Tibial nerve (tissue), 4 donors: ENCODE measurements around the gene VSTM2L. TPM values are rescaled to one million over a fixed set of nuclear protein-coding genes. Genes with fewer than 3 reads are reported as not detected.

ENCODE experiments used
- DNase-seq, 2 donors: peaks; one replicate each; pipeline ENCODE4 v3.0.0-alpha.2; 2019; ENCODE audit warnings: low spot score in 2 of 2
- H3K27ac ChIP-seq, 4 donors: fragments of 200-600 bp; sonication (generic) in 3 of 4; one replicate each; pipeline ENCODE4 v1.5.1; 2017 to 2019; ENCODE audit warnings: mild to moderate bottlenecking in 1 of 4
- H3K27me3 ChIP-seq, 2 donors: fragments of 200-600 bp; sonication (generic) in 1 of 2; one replicate each; pipeline versions ENCODE4 v1.5.1 to v1.6.0; 2017 to 2019
- H3K36me3 ChIP-seq, 3 donors: fragments of 200-600 bp; sonication (generic); one replicate each; pipeline ENCODE4 v1.5.1; 2018 to 2019
- H3K4me1 ChIP-seq, 4 donors: fragments of 200-600 bp; sonication (generic) in 3 of 4; one replicate each; pipeline ENCODE4 v1.5.1; 2017 to 2019
- H3K4me3 ChIP-seq, 4 donors: fragments of 200-600 bp; sonication (generic) in 3 of 4; one replicate each; pipeline ENCODE4 v1.5.1; 2017 to 2019; ENCODE audit warnings: mild to moderate bottlenecking in 1 of 4, moderate library complexity in 1 of 4
- H3K9me3 ChIP-seq, 4 donors: fragments of 200-600 bp; sonication (generic) in 3 of 4; one replicate each; pipeline ENCODE4 v1.5.1; 2017 to 2019
- CTCF ChIP-seq, 5 experiments: fragments of 200-600 bp in 3 of 5; fragments of 450-650 bp in 2 of 5; sonication (generic) in 3 of 5; IDR thresholded peaks; one replicate each; pipeline ENCODE4 v1.5.1; 2016 to 2019; ENCODE audit warnings: antibody characterized with exemption in 5 of 5, mild to moderate bottlenecking in 3 of 5, moderate library complexity in 2 of 5
- EP300 ChIP-seq, 2 donors: sonication (generic); formaldehyde crosslinking; IDR thresholded peaks; one replicate each; pipeline ENCODE4 v1.6.1; 2017; ENCODE audit warnings: antibody characterized with exemption in 2 of 2, mild to moderate bottlenecking in 1 of 2
- POLR2A ChIP-seq, 2 donors: fragments of 450-650 bp; IDR thresholded peaks; one replicate each; pipeline ENCODE4 v1.6.1; 2017; ENCODE audit warnings: antibody characterized with exemption in 2 of 2, mild to moderate bottlenecking in 2 of 2, moderate library complexity in 2 of 2
- WGBS, 2 donors: methylation state at CpG; one replicate each; pipeline ENCODE4 v1.1.5; 2018; 5-methylcytosine and 5-hydroxymethylcytosine counted together
- total RNA-seq, 4 donors: library from RNA; depleted of rRNA; stranded (reverse); fragments of >200 nt; gene quantifications; one replicate each; pipeline ENCODE4 v1.1.0, GENCODE V29; 2016

Gene VSTM2L
- total RNA-seq, 4 donors from 2014 or later: 0.44 TPM; not detected in 3

- H3K36me3 ChIP-seq: no peaks in the 10 kb centered on the region
- H3K27me3 ChIP-seq: peaks cover 0 to 58% of the 10 kb centered on the region in 2 donors
- TF ChIP-seq EP300 (IDR thresholded peaks at IDR 0.05) (no peak), POLR2A (IDR thresholded peaks at IDR 0.05) (no peak), CTCF (IDR thresholded peaks at IDR 0.05) (no peak)
- no peaks in the 10 kb centered on the region for H3K9me3 ChIP-seq
- no peak overlapping the region for H3K4me3 ChIP-seq
- H3K4me1 ChIP-seq: peaks cover 0 to 30% (median 16%) of the 10 kb centered on the region in 4 donors
- 24 to 29% methylated on average over 18 of the region's 18 CpGs for WGBS, 2 donors
- no peak overlapping the region for H3K27ac ChIP-seq
- DNase-seq: no peak
Observed at GRCh38 chr20:37901240-37901639, 1.7 kb upstream of the VSTM2L start.

DNA sequence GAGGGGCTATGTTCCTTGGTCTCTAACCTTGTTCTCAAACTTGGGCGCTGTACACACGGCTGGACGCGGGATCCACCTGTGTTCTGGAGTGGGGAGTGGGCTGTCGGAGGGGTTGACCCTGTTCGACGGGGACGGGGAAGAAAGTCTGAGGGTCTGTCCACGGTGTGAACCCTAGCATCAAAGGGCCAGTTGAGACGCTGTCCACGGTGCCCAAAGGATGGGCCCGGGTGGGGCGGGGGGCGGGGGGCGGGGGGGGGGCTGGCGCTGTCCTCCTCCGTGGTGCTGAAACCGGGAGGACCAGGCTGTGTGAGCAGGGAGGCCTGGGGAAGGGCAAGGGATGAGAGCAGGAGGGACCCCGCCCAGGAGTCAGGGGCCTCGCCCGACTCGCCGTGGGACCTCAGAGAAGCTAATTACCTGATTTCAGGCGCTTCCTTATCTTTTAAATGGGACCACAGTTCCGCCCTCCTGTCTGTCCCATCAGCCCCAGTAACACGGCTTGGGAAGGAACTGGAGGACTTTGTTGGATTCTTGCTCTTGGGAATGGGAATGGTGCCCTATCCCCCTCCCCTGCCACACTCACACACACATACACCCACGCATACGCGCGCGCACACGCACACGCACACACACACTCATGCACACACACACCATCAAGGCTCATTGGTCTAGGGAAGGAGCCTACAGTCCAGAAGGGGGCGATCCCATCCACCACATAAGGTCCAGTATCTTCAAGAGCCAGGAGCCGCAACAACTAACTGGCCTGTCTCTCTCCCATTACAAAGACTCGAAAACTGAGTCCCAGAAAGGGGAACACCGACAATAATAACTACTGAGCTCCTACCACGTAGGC is 1.0 kb upstream of the VSTM2L start:
- H3K27ac ChIP-seq: no peak overlapping the region
- DNase-seq: no peak
- WGBS, 2 donors: 12 to 13% methylated on average over 29 to 31 of the region's 38 CpGs
- no peaks in the 10 kb centered on the region for H3K36me3 ChIP-seq
- TF ChIP-seq CTCF (IDR thresholded peaks at IDR 0.05): peak in 1 of 5 experiments; percentile 10
- no peak for TF ChIP-seq POLR2A (IDR thresholded peaks at IDR 0.05)
- peaks cover 0 to 27% (median 15%) of the 10 kb centered on the region in 4 donors for H3K4me1 ChIP-seq
- H3K4me3 ChIP-seq: no peak overlapping the region
- no peaks in the 10 kb centered on the region for H3K9me3 ChIP-seq
- peaks cover 0 to 63% of the 10 kb centered on the region in 2 donors for H3K27me3 ChIP-seq

DNA sequence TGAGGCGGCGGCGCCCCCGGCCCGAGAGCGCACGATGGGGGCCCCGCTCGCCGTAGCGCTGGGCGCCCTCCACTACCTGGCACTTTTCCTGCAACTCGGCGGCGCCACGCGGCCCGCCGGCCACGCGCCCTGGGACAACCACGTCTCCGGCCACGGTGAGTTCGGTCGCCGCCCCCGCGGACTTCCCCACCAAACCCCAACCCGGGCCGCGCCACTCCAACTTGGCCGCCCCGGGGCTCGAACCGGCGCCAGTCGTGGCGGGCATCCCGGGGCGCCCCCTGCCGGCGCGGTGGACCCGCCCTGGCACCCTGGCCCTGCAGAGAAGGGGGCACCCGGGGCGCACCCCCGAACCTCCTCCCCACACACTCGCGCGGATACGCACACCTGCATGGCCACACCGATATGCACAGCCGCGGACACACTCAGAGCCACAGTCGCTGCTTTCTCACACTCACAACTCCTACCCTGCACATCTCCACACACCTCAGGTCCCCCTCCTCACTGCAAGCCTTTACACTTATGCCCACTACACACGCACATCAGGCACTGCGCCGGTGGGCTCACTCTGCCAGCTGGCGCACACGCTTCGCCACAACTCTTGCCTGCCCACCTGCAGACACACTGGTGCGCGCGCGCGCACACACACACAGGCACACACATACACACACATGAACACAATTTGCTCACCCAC is 535 bp downstream of the VSTM2L start:
- no peaks in the 10 kb centered on the region for H3K36me3 ChIP-seq
- peak overlapping the region in 3 of 4 donors; percentile 5 to 34 (median 17) for H3K4me3 ChIP-seq
- H3K4me1 ChIP-seq: peaks cover 0 to 15% (median 7%) of the 10 kb centered on the region in 4 donors
- TF ChIP-seq CTCF (IDR thresholded peaks at IDR 0.05) (no peak), POLR2A (IDR thresholded peaks at IDR 0.05) (no peak), EP300 (IDR thresholded peaks at IDR 0.05) (no peak)
- DNase-seq: no peak
- WGBS, 2 donors: 50 to 82% methylated on average over 14 to 34 of the region's 67 CpGs
- H3K27ac ChIP-seq: no peak overlapping the region
- peaks cover 0 to 79% of the 10 kb centered on the region in 2 donors for H3K27me3 ChIP-seq
- H3K9me3 ChIP-seq: no peaks in the 10 kb centered on the region

DNA sequence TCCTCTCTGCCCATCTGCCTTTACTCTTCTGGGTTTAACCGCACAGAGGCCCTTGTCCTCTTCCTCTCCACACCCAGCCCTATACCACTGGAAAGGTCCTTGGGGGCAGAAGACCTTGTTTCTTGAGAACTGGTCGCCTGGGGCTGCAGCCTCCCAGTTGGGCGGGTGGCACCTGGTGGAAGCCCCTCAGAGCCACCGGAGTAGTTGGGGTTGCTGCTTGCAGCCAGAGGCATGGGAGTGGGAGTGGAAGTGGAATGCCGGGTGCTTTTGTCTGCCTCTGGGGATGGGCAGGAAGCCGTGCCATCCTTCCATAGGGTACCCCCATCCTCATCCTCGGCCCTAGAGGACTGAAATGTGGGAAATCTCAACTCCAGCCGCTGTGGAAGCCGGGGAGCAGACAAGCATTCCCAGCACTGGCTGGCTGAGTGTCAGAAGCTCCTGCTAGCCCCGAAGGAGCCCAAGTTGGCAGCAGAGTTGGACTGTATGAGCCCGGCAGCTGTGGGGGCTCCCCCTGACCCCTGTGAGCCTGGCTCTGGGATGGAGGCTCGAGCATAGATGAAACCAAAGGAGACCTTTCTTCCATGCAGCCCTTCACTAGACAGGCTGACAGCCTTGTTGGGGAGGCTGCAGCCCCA is 1.2 kb downstream of the VSTM2L start:
- 46 to 58% methylated on average over 11 to 12 of the region's 12 CpGs for WGBS, 2 donors
- Histone ChIP-seq H3K4me1 (peaks cover 0 to 15% (median 6%) of the 10 kb centered on the region in 4 donors), H3K36me3 (no peaks in the 10 kb centered on the region), H3K9me3 (no peaks in the 10 kb centered on the region), H3K27ac (no peak overlapping the region), H3K4me3 (no peak overlapping the region), H3K27me3 (peaks cover 0 to 81% of the 10 kb centered on the region in 2 donors)
- TF ChIP-seq CTCF (IDR thresholded peaks at IDR 0.05): no peak
- TF ChIP-seq POLR2A (IDR thresholded peaks at IDR 0.05): no peak
- no peak for TF ChIP-seq EP300 (IDR thresholded peaks at IDR 0.05)
- no peak for DNase-seq
